Activated B cell treated with CpG ODN at 0.5 μM for 24 hours (primary cell): ENCODE results near the gene ZFHX3. TPM values are rescaled to one million over a fixed set of nuclear protein-coding genes. Genes with fewer than 3 reads are reported as not detected.

Experiments
- ATAC-seq: fragments of 200-7000 bp; cut with Tn5 transposase; one replicate; pipeline ENCODE4 v1.10.0; 2021; ENCODE audit warnings: low read depth, mild to moderate bottlenecking, moderate library complexity
- CTCF ChIA-PET: fragments of 350-600 bp; sonication (Branson Sonifier 250); formaldehyde crosslinking; loops from one replicate; lab custom pipeline; 2021; ENCODE audit warnings: antibody characterized with exemption; lab: Charles Lee
- POLR2A ChIA-PET: fragments of 350-600 bp; sonication (Branson Sonifier 250); formaldehyde crosslinking; loops from one replicate; lab custom pipeline; 2021; ENCODE audit warnings: antibody characterized with exemption; lab: Charles Lee
- DNase-seq: peaks from one replicate; pipeline ENCODE4 v3.0.0; 2022
- H3K27ac Mint-ChIP-seq: one replicate; pipeline ENCODE4 v1.8.0; 2020; ENCODE audit warnings: mixed read lengths
- H3K27me3 Mint-ChIP-seq: one replicate; pipeline ENCODE4 v1.8.0; 2021; ENCODE audit warnings: mixed read lengths
- H3K36me3 Mint-ChIP-seq: one replicate; pipeline ENCODE4 v1.8.0; 2021; ENCODE audit warnings: low read depth, mixed read lengths
- H3K4me1 Mint-ChIP-seq: one replicate; pipeline ENCODE4 v1.8.0; 2021; ENCODE audit warnings: mixed read lengths
- H3K4me3 Mint-ChIP-seq: one replicate; pipeline ENCODE4 v1.8.0; 2020; ENCODE audit warnings: mild to moderate bottlenecking, mixed read lengths
- H3K9me3 Mint-ChIP-seq: one replicate; pipeline ENCODE4 v1.8.0; 2020; ENCODE audit warnings: mixed read lengths
- intact Hi-C: fragments of 100-400 bp; cut with micrococcal nuclease; formaldehyde crosslinking; loops from one replicate; pipeline ENCODE4 v1.15.1; 2024
- total RNA-seq: library from RNA; stranded (reverse); gene quantifications from 2 replicates; pipeline ENCODE4 v1.2.3, GENCODE V29; 2022
- TF ChIP-seq, protein P1 (sequence below): fragments of 200-600 bp; IDR thresholded peaks from one replicate; pipeline ENCODE4 v1.8.0; 2022; ENCODE audit warnings: antibody characterized with exemption, mild to moderate bottlenecking

Gene ZFHX3
- total RNA-seq, 1 donor from 2014 or later: 9.2 TPM

DNA sequence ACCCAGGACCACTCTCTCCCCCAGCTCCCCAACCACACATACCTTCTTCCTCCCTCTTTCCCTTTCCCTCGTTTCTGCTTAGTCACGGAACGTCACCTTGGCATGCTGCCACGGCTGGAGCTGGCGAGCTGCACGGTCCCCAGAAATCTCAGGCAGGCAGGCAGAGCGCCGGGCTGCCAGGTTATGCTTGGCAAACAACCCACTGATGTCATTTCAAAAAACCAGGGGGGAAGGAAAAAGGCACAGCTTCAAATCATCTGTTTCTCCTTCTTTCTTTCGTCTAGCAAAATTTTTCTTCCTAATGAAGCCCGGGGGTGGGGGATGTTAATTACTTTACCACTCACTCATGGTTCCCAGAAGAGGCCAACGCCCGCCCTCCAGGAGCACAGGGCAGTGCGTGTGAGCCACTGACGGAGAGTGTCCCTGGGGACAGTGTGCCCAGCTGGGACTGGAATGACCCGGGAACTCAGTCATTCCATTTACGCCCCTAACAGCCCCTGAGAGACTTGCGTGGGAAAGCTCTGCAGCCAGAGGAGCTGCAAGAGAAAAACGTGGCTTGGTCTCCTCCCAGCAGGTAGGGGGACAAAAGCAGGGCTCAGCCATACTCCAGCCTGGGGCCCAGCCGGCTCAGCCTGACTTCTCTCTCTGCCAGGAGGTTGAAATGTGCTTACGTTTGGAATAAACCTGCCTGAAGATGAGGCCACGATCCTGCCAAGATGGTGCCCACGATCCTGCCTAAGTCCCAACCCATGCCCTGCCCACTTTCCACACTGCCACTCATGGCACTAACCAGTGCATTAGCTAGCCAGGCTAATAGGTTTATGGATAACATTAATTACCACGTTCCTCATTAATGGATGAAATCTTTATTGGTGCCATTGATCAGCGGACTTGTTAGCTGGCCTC, 198.9 kb downstream of the ZFHX3 start:
- Mint-ChIP-seq H3K4me3 (no peak overlapping the region), H3K9me3 (no peaks in the 10 kb centered on the region), H3K4me1 (peaks cover 27% of the 10 kb centered on the region), H3K36me3 (no peaks in the 10 kb centered on the region), H3K27ac (no peak overlapping the region), H3K27me3 (peaks cover 16% of the 10 kb centered on the region)
- ChIA-PET CTCF (no interaction called here), POLR2A (no interaction called here)
- ATAC-seq (no peak), DNase-seq (no peak)
- intact Hi-C loops: no loop called here
- TF ChIP-seq, protein P1, sequence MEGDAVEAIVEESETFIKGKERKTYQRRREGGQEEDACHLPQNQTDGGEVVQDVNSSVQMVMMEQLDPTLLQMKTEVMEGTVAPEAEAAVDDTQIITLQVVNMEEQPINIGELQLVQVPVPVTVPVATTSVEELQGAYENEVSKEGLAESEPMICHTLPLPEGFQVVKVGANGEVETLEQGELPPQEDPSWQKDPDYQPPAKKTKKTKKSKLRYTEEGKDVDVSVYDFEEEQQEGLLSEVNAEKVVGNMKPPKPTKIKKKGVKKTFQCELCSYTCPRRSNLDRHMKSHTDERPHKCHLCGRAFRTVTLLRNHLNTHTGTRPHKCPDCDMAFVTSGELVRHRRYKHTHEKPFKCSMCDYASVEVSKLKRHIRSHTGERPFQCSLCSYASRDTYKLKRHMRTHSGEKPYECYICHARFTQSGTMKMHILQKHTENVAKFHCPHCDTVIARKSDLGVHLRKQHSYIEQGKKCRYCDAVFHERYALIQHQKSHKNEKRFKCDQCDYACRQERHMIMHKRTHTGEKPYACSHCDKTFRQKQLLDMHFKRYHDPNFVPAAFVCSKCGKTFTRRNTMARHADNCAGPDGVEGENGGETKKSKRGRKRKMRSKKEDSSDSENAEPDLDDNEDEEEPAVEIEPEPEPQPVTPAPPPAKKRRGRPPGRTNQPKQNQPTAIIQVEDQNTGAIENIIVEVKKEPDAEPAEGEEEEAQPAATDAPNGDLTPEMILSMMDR: no peak

- peaks cover 20% of the 10 kb centered on the region for H3K27me3 Mint-ChIP-seq
- DNase-seq (no peak), ATAC-seq (no peak)
- H3K9me3 Mint-ChIP-seq: no peaks in the 10 kb centered on the region
- H3K4me3 Mint-ChIP-seq: no peak overlapping the region
- no peaks in the 10 kb centered on the region for H3K36me3 Mint-ChIP-seq
- ChIA-PET POLR2A (no interaction called here), CTCF (interaction anchor here (1.4 to 1.7 kb wide), 2 partner anchors 16 to 345 kb away, joined by 7 to 8 read pairs; no protein-coding TSS in a partner anchor)
- intact Hi-C loops: no loop called here
- no peak overlapping the region for H3K27ac Mint-ChIP-seq
- TF ChIP-seq, protein P1: no peak
- H3K4me1 Mint-ChIP-seq: peaks cover 18% of the 10 kb centered on the region
Measured at GRCh38 chr16:72848028-72848400, 199.9 kb downstream of the ZFHX3 start.

- intact Hi-C loops: loop anchor here (2.0 kb wide), 1 partner anchor 345 kb away; no protein-coding TSS in a partner anchor
- Mint-ChIP-seq H3K27ac (no peak overlapping the region), H3K9me3 (no peaks in the 10 kb centered on the region), H3K36me3 (no peaks in the 10 kb centered on the region), H3K4me1 (peaks cover 18% of the 10 kb centered on the region), H3K4me3 (no peak overlapping the region), H3K27me3 (peaks cover 20% of the 10 kb centered on the region)
- ChIA-PET POLR2A (no interaction called here), CTCF (interaction anchor here (1.4 to 1.7 kb wide), 2 partner anchors 15 to 345 kb away, joined by 7 to 8 read pairs; no protein-coding TSS in a partner anchor)
- ATAC-seq (peak; percentile 34), DNase-seq (no peak)
- TF ChIP-seq, protein P1: no peak
Measured at GRCh38 chr16:72847187-72848027, 200.5 kb downstream of the ZFHX3 start.

DNA sequence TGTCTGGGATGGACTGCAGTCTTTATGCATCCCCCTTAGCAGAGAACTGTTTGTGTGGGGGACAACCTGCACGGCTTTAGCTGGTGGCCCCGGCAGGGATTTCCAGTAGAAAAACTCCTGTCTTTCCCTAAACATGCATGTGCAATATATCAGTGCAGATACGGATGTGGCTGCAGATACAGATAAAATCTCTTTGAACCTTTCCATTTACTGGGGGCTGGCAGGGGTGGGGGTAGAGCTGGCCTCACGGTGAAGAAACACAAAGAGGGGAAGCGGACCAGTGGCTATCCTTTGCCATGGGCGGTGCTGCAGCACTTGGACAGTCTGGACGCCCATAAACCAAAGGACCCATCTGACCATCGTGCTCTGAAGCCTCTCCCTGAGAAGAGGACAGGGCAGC, 201.3 kb downstream of the ZFHX3 start:
- peaks cover 20% of the 10 kb centered on the region for H3K27me3 Mint-ChIP-seq
- no peak overlapping the region for H3K4me3 Mint-ChIP-seq
- no peak for ATAC-seq
- H3K27ac Mint-ChIP-seq: no peak overlapping the region
- TF ChIP-seq, protein P1: no peak
- intact Hi-C loops: loop anchor here (2.0 kb wide), 1 partner anchor 344 kb away; no protein-coding TSS in a partner anchor
- no peaks in the 10 kb centered on the region for H3K9me3 Mint-ChIP-seq
- no peak for DNase-seq
- ChIA-PET POLR2A (no interaction called here), CTCF (interaction anchor here (0.7 to 1.7 kb wide), 3 partner anchors 14 to 344 kb away, joined by 3 to 8 read pairs (median 7); no protein-coding TSS in a partner anchor)
- H3K36me3 Mint-ChIP-seq: no peaks in the 10 kb centered on the region
- H3K4me1 Mint-ChIP-seq: peaks cover 18% of the 10 kb centered on the region
